ENCODE measurements around the gene PPRC1. TPM values are rescaled to one million over a fixed set of nuclear protein-coding genes. Genes with fewer than 3 reads are reported as not detected.

The PPRC1 gene
- total and polyA plus RNA-seq, 8 donors = 11.7 to 31.2 (median 19.0) TPM

- DNase-seq = no peak
- no peak overlapping the region for H3K4me3 ChIP-seq
- no peaks in the 10 kb centered on the region for H3K4me1 ChIP-seq
- no peak for TF ChIP-seq CTCF (IDR thresholded peaks at IDR 0.05)
- no peak for FAIRE-seq
- H3K36me3 ChIP-seq = no peaks in the 10 kb centered on the region
- no peak for ATAC-seq
- WGBS, 2 donors = 90 to 93% methylated on average over 7 of the region's 7 CpGs
- H3K27me3 ChIP-seq = no peaks in the 10 kb centered on the region
- intact Hi-C loops (cut with DNase I) = no loop called here
- no peak overlapping the region for H3K27ac ChIP-seq
- H3K9me3 ChIP-seq = no peaks in the 10 kb centered on the region
These were observed 36.4 kb upstream of the PPRC1 start for GRCh38 chr10:102096449-102096848.

- ATAC-seq (no peak), FAIRE-seq (no peak), DNase-seq (no peak)
- Histone ChIP-seq H3K27ac (no peak overlapping the region), H3K4me1 (no peaks in the 10 kb centered on the region), H3K9me3 (no peaks in the 10 kb centered on the region), H3K27me3 (no peaks in the 10 kb centered on the region), H3K36me3 (no peaks in the 10 kb centered on the region), H3K4me3 (no peak overlapping the region)
- 79 to 80% methylated on average over 5 of the region's 5 CpGs for WGBS, 2 donors
- TF ChIP-seq CTCF (IDR thresholded peaks at IDR 0.05) = no peak
- intact Hi-C loops (cut with DNase I) = no loop called here
These were observed 31.7 kb upstream of the PPRC1 start for GRCh38 chr10:102101152-102101551.

- Histone ChIP-seq H3K9me3 (no peaks in the 10 kb centered on the region), H3K4me3 (no peak overlapping the region), H3K27ac (no peak overlapping the region), H3K4me1 (no peaks in the 10 kb centered on the region), H3K27me3 (no peaks in the 10 kb centered on the region), H3K36me3 (peaks cover 0 to 5% (median 0%) of the 10 kb centered on the region in 3 donors)
- DNase-seq (no peak), ATAC-seq (no peak), FAIRE-seq (no peak)
- intact Hi-C loops (cut with DNase I) = no loop called here
- TF ChIP-seq CTCF (IDR thresholded peaks at IDR 0.05) = no peak
- 53 to 82% methylated on average over 1 of the region's 1 CpG for WGBS, 2 donors
These were observed 30.4 kb upstream of the PPRC1 start for GRCh38 chr10:102102421-102102820.

DNA sequence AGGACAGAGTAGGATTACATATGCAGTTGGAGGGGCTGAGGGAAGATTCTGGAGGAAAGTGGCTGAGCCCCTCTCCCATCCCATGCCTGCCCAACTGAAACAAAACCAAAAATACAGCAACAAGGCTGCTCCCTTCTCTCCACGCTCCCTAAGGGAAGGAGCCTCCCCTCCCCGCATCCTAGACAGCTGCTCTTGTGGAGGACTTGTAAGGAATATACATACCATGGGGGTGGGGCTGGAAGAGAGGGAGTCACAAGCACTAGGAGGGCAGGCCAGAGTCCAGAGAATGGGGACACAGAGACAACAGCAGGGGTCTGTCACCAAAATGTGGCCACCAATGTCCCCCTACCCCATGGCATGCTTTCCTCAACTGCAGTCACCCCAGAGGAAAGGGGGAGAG, 25.8 kb upstream of the PPRC1 start:
- H3K36me3 ChIP-seq = peaks cover 0 to 40% (median 7%) of the 10 kb centered on the region in 3 donors
- no peaks in the 10 kb centered on the region for H3K27me3 ChIP-seq
- DNase-seq (no peak), FAIRE-seq (no peak), ATAC-seq (no peak)
- H3K4me3 ChIP-seq = no peak overlapping the region
- no peak overlapping the region for H3K27ac ChIP-seq
- no peaks in the 10 kb centered on the region for H3K9me3 ChIP-seq
- no peak for TF ChIP-seq CTCF (IDR thresholded peaks at IDR 0.05)
- intact Hi-C loops (cut with DNase I) = no loop called here
- no peaks in the 10 kb centered on the region for H3K4me1 ChIP-seq
- 90 to 95% methylated on average over 2 of the region's 2 CpGs for WGBS, 2 donors

DNA sequence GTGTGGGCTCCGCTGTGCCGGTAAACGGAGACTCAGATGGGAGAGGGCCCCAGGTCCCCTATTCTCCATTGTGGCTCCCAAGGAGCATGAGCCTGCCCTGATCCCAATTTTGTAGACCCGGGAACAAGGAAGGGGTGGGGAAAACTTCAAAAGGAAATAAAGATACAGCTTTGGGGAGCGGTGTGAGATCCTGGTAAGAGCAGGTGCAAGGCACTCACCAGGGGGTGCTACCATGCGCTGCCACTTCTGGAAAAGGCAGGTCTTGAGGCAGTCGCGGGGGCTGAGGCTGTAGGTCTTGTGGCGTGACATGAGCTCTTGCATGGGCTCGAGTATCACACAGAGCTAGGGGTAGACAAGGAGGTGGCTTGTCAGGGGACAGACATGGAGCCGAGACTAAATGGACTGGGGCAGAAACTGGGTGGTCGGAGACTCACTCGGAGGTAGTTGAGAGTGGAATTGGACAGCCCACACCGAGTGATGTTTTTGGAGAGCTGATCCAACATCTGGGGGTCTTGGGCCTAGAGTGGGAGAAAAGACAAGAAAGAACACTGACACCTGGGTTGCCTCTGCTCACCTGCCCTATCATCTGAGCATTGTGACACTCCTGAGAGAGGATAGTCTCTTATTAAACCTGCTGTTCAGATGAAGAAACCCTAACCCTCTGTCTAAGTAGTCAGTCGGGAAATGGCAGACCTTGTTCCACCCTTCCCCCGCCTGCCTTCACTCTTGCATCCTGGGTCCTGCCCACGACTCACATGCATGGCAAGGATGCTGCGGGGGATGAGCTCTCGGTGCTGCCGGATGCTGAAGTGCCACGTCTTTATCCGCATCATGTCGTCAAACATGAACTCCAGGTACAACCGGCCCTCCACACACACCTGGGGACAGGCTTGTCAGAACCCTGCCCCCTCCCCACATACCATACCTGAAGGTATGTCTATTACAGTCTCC, 23.4 kb upstream of the PPRC1 start:
- Histone ChIP-seq H3K36me3 (peaks cover 0 to 40% (median 7%) of the 10 kb centered on the region in 3 donors), H3K4me1 (peaks cover 0 to 11% (median 0%) of the 10 kb centered on the region in 3 donors), H3K27me3 (no peaks in the 10 kb centered on the region), H3K27ac (no peak overlapping the region), H3K4me3 (no peak overlapping the region), H3K9me3 (no peaks in the 10 kb centered on the region)
- 90 to 92% methylated on average over 24 of the region's 24 CpGs for WGBS, 2 donors
- no peak for DNase-seq
- no peak for FAIRE-seq
- no peak for ATAC-seq
- intact Hi-C loops (cut with DNase I) = no loop called here
- TF ChIP-seq CTCF (IDR thresholded peaks at IDR 0.05) = no peak

Data from pancreas (tissue), 10 donors.